PC-9 (cell line): ENCODE measurements around the gene MUSK. TPM values are rescaled to one million over a fixed set of nuclear protein-coding genes. Genes with fewer than 3 reads are reported as not detected.

Source experiments
- BruUV-seq: library from RNA; stranded (reverse); fragments of 400-500 nt; replicated peaks from 2 replicates; lab custom pipeline; 2021; lab: Mats Ljungman, UMichigan
- CTCF ChIA-PET: fragments of 300-600 bp; sonication (Branson Sonifier 250); formaldehyde crosslinking; loops from one replicate; lab custom pipeline; 2022; ENCODE audit warnings: antibody characterized with exemption; lab: Charles Lee
- POLR2A ChIA-PET: fragments of 300-600 bp; sonication (Branson Sonifier 250); formaldehyde crosslinking; loops from one replicate; lab custom pipeline; 2022; ENCODE audit warnings: antibody characterized with exemption; ENCODE audit not compliant: unreplicated experiment; lab: Charles Lee
- DNase-seq, 2 experiments: peaks; one replicate each; pipeline versions ENCODE4 v3.0.0 to v3.0.0-alpha.2; 2015 to 2022; ENCODE audit warnings: mixed read lengths in 1 of 2
- H2AFZ ChIP-seq: fragments of 200-600 bp; sonication (generic); 2 replicates; pipeline ENCODE4 v1.8.1; 2017; ENCODE audit warnings: antibody characterized with exemption
- H3F3A ChIP-seq: fragments of 200-600 bp; sonication (generic); 2 replicates; pipeline ENCODE4 v1.8.1; 2017; ENCODE audit warnings: antibody characterized with exemption, mild to moderate bottlenecking, low read depth; ENCODE audit not compliant: insufficient read depth
- H3K27ac ChIP-seq: fragments of 200-600 bp; sonication (generic); 2 replicates; pipeline ENCODE4 v1.6.1; 2016; ENCODE audit warnings: mixed run types
- H3K27me3 ChIP-seq: fragments of 200-600 bp; sonication (generic); 2 replicates; pipeline ENCODE4 v1.6.1; 2016; ENCODE audit warnings: low read depth, mixed run types; ENCODE audit not compliant: insufficient read depth
- H3K36me3 ChIP-seq: fragments of 200-600 bp; sonication (generic); 2 replicates; pipeline ENCODE4 v1.6.1; 2016; ENCODE audit warnings: low read depth, mixed run types
- H3K4me1 ChIP-seq: fragments of 200-600 bp; sonication (generic); replicated peaks from 2 replicates; pipeline ENCODE4 v1.6.1; 2016; ENCODE audit warnings: mixed run types; ENCODE audit not compliant: insufficient read depth
- H3K4me2 ChIP-seq: fragments of 200-600 bp; sonication (generic); 2 replicates; pipeline ENCODE4 v1.6.1; 2017; ENCODE audit warnings: mixed run types
- H3K4me3 ChIP-seq: fragments of 200-600 bp; sonication (generic); 2 replicates; pipeline ENCODE4 v1.6.1; 2016; ENCODE audit warnings: mixed run types
- H3K79me2 ChIP-seq: fragments of 200-600 bp; sonication (generic); 2 replicates; pipeline ENCODE4 v1.6.1; 2017; ENCODE audit warnings: low read depth, mixed run types
- H3K9me2 ChIP-seq: fragments of 200-600 bp; sonication (generic); 2 replicates; pipeline ENCODE4 v1.8.1; 2017; ENCODE audit warnings: mild to moderate bottlenecking; ENCODE audit not compliant: insufficient read depth
- H3K9me3 ChIP-seq: fragments of 200-600 bp; sonication (generic); 2 replicates; pipeline ENCODE4 v1.8.1; 2016; ENCODE audit warnings: low read depth; ENCODE audit not compliant: insufficient read depth
- H4K20me1 ChIP-seq: fragments of 200-600 bp; sonication (generic); 2 replicates; pipeline ENCODE4 v1.8.1; 2017; ENCODE audit not compliant: insufficient read depth
- EZH2 ChIP-seq: fragments of 200-600 bp; sonication (generic); IDR thresholded peaks from 2 replicates; pipeline ENCODE4 v1.8.0; 2017; ENCODE audit warnings: antibody characterized with exemption, low read depth
- intact Hi-C: fragments of 100-400 bp; cut with micrococcal nuclease; formaldehyde crosslinking; loops from one replicate; pipeline ENCODE4 v1.10.0; 2022; ENCODE audit not compliant: unreplicated experiment
- total RNA-seq: library from RNA; stranded (reverse); gene quantifications from 2 replicates; pipeline ENCODE4 v1.2.3, GENCODE V29; 2021
- TF ChIP-seq, protein P1 (sequence below): fragments of 200-600 bp; sonication (generic); conservative IDR thresholded peaks from 2 replicates; pipeline ENCODE4 v1.6.1; 2017; ENCODE audit warnings: mixed run types, antibody characterized with exemption, mild to moderate bottlenecking, moderate library complexity

MUSK gene
- total RNA-seq, 1 experiment from 2014 or later, result not detected

DNA sequence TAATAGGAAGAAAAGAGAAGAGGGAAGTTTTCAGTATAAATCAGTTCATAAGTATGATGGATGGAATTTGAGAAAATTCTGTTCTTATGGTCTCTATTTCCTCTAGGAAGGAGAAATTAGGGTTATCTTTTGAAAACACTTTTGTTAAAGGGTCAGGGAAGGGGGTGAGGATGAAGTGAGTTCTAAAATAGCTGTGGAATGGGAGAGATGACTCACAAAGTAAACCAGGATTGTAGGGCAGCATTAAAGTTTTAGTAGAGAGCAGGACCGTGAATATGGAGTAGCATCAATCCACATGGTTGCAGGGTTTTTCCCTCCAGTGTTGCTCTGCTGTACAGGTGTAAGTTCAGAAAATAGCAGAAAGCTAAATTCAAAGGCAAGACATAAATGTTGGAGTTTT is 32.4 kb downstream of the MUSK start:
- POLR2A ChIA-PET, result no interaction called here
- Histone ChIP-seq H2AFZ (peak overlapping the region; percentile 75; the same call in 1 of the 2 replicates), H3K4me3 (no peak overlapping the region), H3K27ac (peak overlapping the region; percentile 44), H4K20me1 (no peaks in the 10 kb centered on the region), H3F3A (peaks cover 13% of the 10 kb centered on the region), H3K4me1 (peaks cover 20% of the 10 kb centered on the region), H3K27me3 (no peaks in the 10 kb centered on the region), H3K36me3 (no peaks in the 10 kb centered on the region), H3K9me3 (peaks cover 3% of the 10 kb centered on the region; the same call in 1 of the 2 replicates), H3K9me2 (no peaks in the 10 kb centered on the region), H3K4me2 (peak overlapping the region; percentile 45), H3K79me2 (no peaks in the 10 kb centered on the region)
- no TSS peak for BruUV-seq
- intact Hi-C loops, result no loop called here
- no peak for TF ChIP-seq EZH2
- TF ChIP-seq, protein P1, sequence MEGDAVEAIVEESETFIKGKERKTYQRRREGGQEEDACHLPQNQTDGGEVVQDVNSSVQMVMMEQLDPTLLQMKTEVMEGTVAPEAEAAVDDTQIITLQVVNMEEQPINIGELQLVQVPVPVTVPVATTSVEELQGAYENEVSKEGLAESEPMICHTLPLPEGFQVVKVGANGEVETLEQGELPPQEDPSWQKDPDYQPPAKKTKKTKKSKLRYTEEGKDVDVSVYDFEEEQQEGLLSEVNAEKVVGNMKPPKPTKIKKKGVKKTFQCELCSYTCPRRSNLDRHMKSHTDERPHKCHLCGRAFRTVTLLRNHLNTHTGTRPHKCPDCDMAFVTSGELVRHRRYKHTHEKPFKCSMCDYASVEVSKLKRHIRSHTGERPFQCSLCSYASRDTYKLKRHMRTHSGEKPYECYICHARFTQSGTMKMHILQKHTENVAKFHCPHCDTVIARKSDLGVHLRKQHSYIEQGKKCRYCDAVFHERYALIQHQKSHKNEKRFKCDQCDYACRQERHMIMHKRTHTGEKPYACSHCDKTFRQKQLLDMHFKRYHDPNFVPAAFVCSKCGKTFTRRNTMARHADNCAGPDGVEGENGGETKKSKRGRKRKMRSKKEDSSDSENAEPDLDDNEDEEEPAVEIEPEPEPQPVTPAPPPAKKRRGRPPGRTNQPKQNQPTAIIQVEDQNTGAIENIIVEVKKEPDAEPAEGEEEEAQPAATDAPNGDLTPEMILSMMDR, result no peak
- peak in 1 of 2 experiments; percentile 40 for DNase-seq
- CTCF ChIA-PET, result interaction anchor here (0.6 kb wide), 2 partner anchors 317 to 336 kb away, joined by 3 to 6 read pairs; no protein-coding TSS in a partner anchor

DNA sequence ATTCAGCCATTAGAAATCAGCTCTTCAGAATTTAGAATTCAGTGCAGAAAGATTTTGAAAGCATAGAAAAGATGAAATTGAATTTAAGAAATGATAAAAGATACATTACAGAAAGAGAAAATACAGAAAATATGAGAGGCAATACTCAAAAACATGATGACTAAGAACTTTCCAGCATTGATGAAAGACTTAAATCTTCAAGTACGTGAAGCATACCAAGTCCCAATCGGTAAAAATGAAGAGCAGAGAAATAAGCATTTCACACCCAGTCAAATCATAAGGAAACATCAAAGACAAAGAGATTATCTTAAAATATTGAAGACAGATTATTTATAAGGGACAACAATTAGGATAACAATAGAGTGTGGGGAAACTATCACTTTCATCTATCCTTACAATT is 35.1 kb downstream of the MUSK start:
- Histone ChIP-seq H3K9me3 (peaks cover 3% of the 10 kb centered on the region; the same call in 1 of the 2 replicates), H3K27me3 (no peaks in the 10 kb centered on the region), H3K79me2 (no peaks in the 10 kb centered on the region), H3K4me2 (no peak overlapping the region), H3K27ac (no peak overlapping the region), H4K20me1 (no peaks in the 10 kb centered on the region), H3K4me3 (no peak overlapping the region), H3F3A (peaks cover 13% of the 10 kb centered on the region), H3K36me3 (no peaks in the 10 kb centered on the region), H3K9me2 (no peaks in the 10 kb centered on the region), H2AFZ (no peak overlapping the region), H3K4me1 (peaks cover 13% of the 10 kb centered on the region)
- no TSS peak for BruUV-seq
- no peak for DNase-seq
- ChIA-PET POLR2A (no interaction called here), CTCF (interaction anchor here (0.6 kb wide), 1 partner anchor 859 kb away, joined by 3 read pairs; no protein-coding TSS in a partner anchor)
- intact Hi-C loops, result no loop called here
- no peak for TF ChIP-seq EZH2
- TF ChIP-seq, protein P1, result no peak

DNA sequence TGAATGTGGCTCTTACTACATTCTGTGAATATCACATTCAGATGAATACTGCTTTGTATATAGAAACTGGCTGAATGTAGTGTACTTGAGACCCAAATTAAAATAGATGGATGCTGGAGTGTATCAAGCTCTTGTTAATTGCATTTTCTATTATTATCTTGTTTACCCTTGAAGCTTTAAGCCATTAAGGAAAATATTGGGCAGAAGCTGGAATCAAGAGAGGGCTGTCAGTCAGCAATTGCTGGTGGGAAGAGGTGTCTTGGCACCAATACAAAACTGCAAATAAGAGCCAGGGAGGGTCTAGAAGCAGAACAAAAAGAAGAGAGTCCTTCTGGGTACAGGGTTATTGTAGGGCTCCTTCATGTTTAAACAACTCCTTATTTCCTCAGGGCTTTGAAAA is 38.8 kb downstream of the MUSK start:
- H3K4me3 ChIP-seq, result no peak overlapping the region
- intact Hi-C loops, result no loop called here
- POLR2A ChIA-PET, result no interaction called here

More for the DNA sequence above, 38.8 kb downstream of the MUSK start:
- no peaks in the 10 kb centered on the region for H3K27me3 ChIP-seq
- H4K20me1 ChIP-seq, result no peaks in the 10 kb centered on the region
- H3K9me3 ChIP-seq, result peaks cover 3% of the 10 kb centered on the region; the same call in 1 of the 2 replicates
- H3K9me2 ChIP-seq, result no peaks in the 10 kb centered on the region
- no peaks in the 10 kb centered on the region for H3F3A ChIP-seq
- no peak overlapping the region for H2AFZ ChIP-seq
- no peaks in the 10 kb centered on the region for H3K36me3 ChIP-seq
- H3K27ac ChIP-seq, result no peak overlapping the region
- no TSS peak for BruUV-seq
- H3K4me1 ChIP-seq, result no peaks in the 10 kb centered on the region
- H3K79me2 ChIP-seq, result no peaks in the 10 kb centered on the region
- TF ChIP-seq EZH2, result no peak
- TF ChIP-seq, protein P1, result no peak
- DNase-seq, result no peak
- CTCF ChIA-PET, result no interaction called here
- H3K4me2 ChIP-seq, result no peak overlapping the region
